HepG2 (cell line): Measurements from ENCODE around the gene GNB4. TPM values are rescaled to one million over a fixed set of nuclear protein-coding genes. Genes with fewer than 3 reads are reported as not detected.
A peak's percentile ranks its signal among the peaks of the same experiment; 100 is the strongest.

Experiments
- ATAC-seq: fragments of 200-7000 bp; cut with Tn5 transposase; 3 replicates; pipeline ENCODE4 v1.9.1; 2020; ENCODE audit warnings: mild to moderate bottlenecking, moderate library complexity
- BruUV-seq: library from RNA; stranded (reverse); fragments of 400-500 nt; replicated peaks from 2 replicates; lab custom pipeline; 2021; lab: Mats Ljungman, UMichigan
- CTCF ChIA-PET: fragments of 300-600 bp; formaldehyde crosslinking; extraction: SDS; loops from one replicate; lab custom pipeline; 2021; ENCODE audit warnings: low total read pairs, inconsistent platforms, low intra/inter-chr PET ratio; lab: Yijun Ruan, JAX
- POLR2A ChIA-PET: fragments of 350-600 bp; sonication (Branson Sonifier 250); formaldehyde crosslinking; loops from one replicate; lab custom pipeline; 2020; ENCODE audit warnings: antibody characterized with exemption, inconsistent platforms; lab: Yijun Ruan, JAX
- DNase-seq: peaks from one replicate; pipeline ENCODE4 v3.0.0-alpha.2; 2015; ENCODE audit warnings: low spot score
- FAIRE-seq: peaks from 3 replicates; lab custom pipeline; 2011; peaks lifted over from hg19 to GRCh38; lab: Jason Lieb, UNC
- H2AFZ ChIP-seq: one replicate; pipeline ENCODE4 v1.6.1; 2011; ENCODE audit warnings: low read length, inconsistent platforms
- H3K27ac ChIP-seq: fragments of 300-600 bp; 3 replicates; pipeline ENCODE4 v1.8.0; 2011; ENCODE audit warnings: mixed run types, mild to moderate bottlenecking, mixed read lengths, low read length, inconsistent platforms; ENCODE audit not compliant: insufficient read depth; ENCODE audit errors: extremely low read length
- H3K27me3 ChIP-seq, 2 experiments: fragments of 200-600 bp in 1 of 2; 2 replicates in 1 of 2; 3 replicates in 1 of 2; pipeline versions ENCODE4 v1.6.0 to v1.8.0; 2011; ENCODE audit warnings: low read length in 2 of 2, mild to moderate bottlenecking in 2 of 2, moderate library complexity in 2 of 2, inconsistent platforms in 1 of 2; ENCODE audit not compliant: insufficient read depth in 2 of 2, control insufficient read depth in 1 of 2
- H3K36me3 ChIP-seq, 2 experiments: fragments of 200-600 bp in 1 of 2; replicated peaks in 1 of 2; 2 replicates in 1 of 2; 3 replicates in 1 of 2; pipeline versions ENCODE4 v1.5.1 to v1.8.0; 2011; ENCODE audit warnings: low read length in 2 of 2, inconsistent platforms in 1 of 2; ENCODE audit not compliant: insufficient read depth in 2 of 2, control insufficient read depth in 1 of 2
- H3K4me1 ChIP-seq: 2 replicates; pipeline ENCODE4 v1.5.1; 2012; ENCODE audit warnings: low read length, inconsistent platforms; ENCODE audit not compliant: insufficient read depth
- H3K4me2 ChIP-seq: 2 replicates; pipeline ENCODE4 v1.6.0; 2011; ENCODE audit warnings: low read depth, low read length, inconsistent platforms
- H3K4me3 ChIP-seq, 3 experiments: fragments of 200-600 bp in 1 of 3; sonication (generic), shearing (Covaris generic) in 1 of 3; replicated peaks in 1 of 3; 2 replicates each; pipeline ENCODE4 v1.5.1; 2011 to 2016; ENCODE audit warnings: low read length in 3 of 3, inconsistent platforms in 2 of 3, low read depth in 2 of 3, mild to moderate bottlenecking in 2 of 3, control low read depth in 1 of 3, mixed read lengths in 1 of 3; ENCODE audit not compliant: insufficient read depth in 1 of 3
- H3K79me2 ChIP-seq: one replicate; pipeline ENCODE4 v1.6.1; 2011; ENCODE audit warnings: low read length, inconsistent platforms; ENCODE audit not compliant: insufficient read depth
- H3K9ac ChIP-seq: 2 replicates; pipeline ENCODE4 v1.6.0; 2011; ENCODE audit warnings: mild to moderate bottlenecking, low read depth, low read length, inconsistent platforms; ENCODE audit not compliant: insufficient read depth
- H3K9me3 ChIP-seq: 2 replicates; pipeline ENCODE4 v1.5.1; 2012; ENCODE audit warnings: mild to moderate bottlenecking, low read length
- H4K20me1 ChIP-seq: 2 replicates; pipeline ENCODE4 v1.6.0; 2011; ENCODE audit warnings: inconsistent platforms, mild to moderate bottlenecking, low read length, moderate library complexity; ENCODE audit not compliant: insufficient read depth
- DR1 ChIP-seq: sonication (generic); formaldehyde crosslinking; IDR thresholded peaks from 2 replicates; pipeline ENCODE4 v1.8.0; 2021; ENCODE audit warnings: mild to moderate bottlenecking, missing genetic modification reagents, inconsistent platforms
- EEA1 ChIP-seq: sonication (generic); formaldehyde crosslinking; IDR thresholded peaks from 2 replicates; pipeline ENCODE4 v1.5.1; 2020; ENCODE audit warnings: mild to moderate bottlenecking, missing genetic modification reagents, borderline replicate concordance
- EHMT2 ChIP-seq: fragments of 200-600 bp; sonication (generic); IDR thresholded peaks from 2 replicates; pipeline ENCODE4 v1.7.0; 2017; ENCODE audit warnings: antibody characterized with exemption, low read depth, low read length, borderline replicate concordance
- LCORL ChIP-seq, 2 experiments: fragments of 450-650 bp in 1 of 2; sonication (generic) in 1 of 2; formaldehyde crosslinking in 1 of 2; IDR thresholded peaks; 2 replicates each; pipeline versions ENCODE4 v1.5.0 to v1.6.1; 2017 to 2020; ENCODE audit warnings: antibody characterized with exemption in 1 of 2, missing genetic modification reagents in 1 of 2
- SIX1 ChIP-seq: sonication (generic); formaldehyde crosslinking; IDR thresholded peaks from 2 replicates; pipeline ENCODE4 v1.4.0; 2020; ENCODE audit warnings: missing genetic modification reagents, borderline replicate concordance
- TRIM24 ChIP-seq: sonication (generic); formaldehyde crosslinking; IDR thresholded peaks from 2 replicates; pipeline ENCODE4 v1.8.0; 2022; ENCODE audit warnings: mild to moderate bottlenecking, missing genetic modification reagents
- ZNF326 ChIP-seq: sonication (generic); formaldehyde crosslinking; IDR thresholded peaks from 2 replicates; pipeline ENCODE4 v1.4.0; 2020; ENCODE audit warnings: missing genetic modification reagents, borderline replicate concordance
- ZNF354B ChIP-seq: sonication (generic); formaldehyde crosslinking; IDR thresholded peaks from 2 replicates; pipeline ENCODE4 v1.8.0; 2022; ENCODE audit warnings: mild to moderate bottlenecking, missing genetic modification reagents
- ZNF562 ChIP-seq: sonication (generic); formaldehyde crosslinking; IDR thresholded peaks from 2 replicates; pipeline ENCODE4 v1.8.0; 2022; ENCODE audit warnings: missing genetic modification reagents, borderline replicate concordance
- ZNF737 ChIP-seq: sonication (generic); formaldehyde crosslinking; IDR thresholded peaks from 2 replicates; pipeline ENCODE4 v1.5.0; 2020; ENCODE audit warnings: missing genetic modification reagents, mild to moderate bottlenecking, borderline replicate concordance
- whole genome bisulfite sequencing: methylation state at CpG from one replicate; pipeline ENCODE4 v1.1.6; 2017; ENCODE audit warnings: low lambda C conversion rate; 5-methylcytosine and 5-hydroxymethylcytosine counted together
- in situ Hi-C: cut with HindIII; loops from 2 replicates; pipeline ENCODE4 v1.10.0; 2017; ENCODE audit warnings: low pct_unique_long_range_greater_than_20kb; ENCODE audit not compliant: extremely low pct_ligation_motif_present
- intact Hi-C: fragments of 100-400 bp; cut with micrococcal nuclease; formaldehyde crosslinking; loops from one replicate; pipeline ENCODE4 v1.10.0; 2022; ENCODE audit not compliant: unreplicated experiment
- polyA plus RNA-seq, 8 experiments: library from polyadenylated mRNA; depleted of rRNA in 3 of 8; stranded (reverse) in 7 of 8; unstranded in 1 of 8; fragments of >200 nt; fragmentation: Illumina TruSeq in 4 of 8; extraction: Trizol in 4 of 8; gene quantifications; 2 replicates each; pipeline versions ENCODE4 v1.2.1 to v1.2.3, GENCODE V29; 2011 to 2016; ENCODE audit warnings: low read depth in 4 of 8, missing spikeins in 1 of 8, mixed read lengths in 1 of 8; ENCODE audit not compliant: insufficient read depth in 1 of 8
- total RNA-seq, 5 experiments: library from RNA; depleted of rRNA; stranded (reverse); fragments of >200 nt; fragmentation: Illumina TruSeq; extraction: Trizol; gene quantifications; 2 replicates each; pipeline ENCODE4 v1.2.3, GENCODE V29; 2016; ENCODE audit warnings: low read depth in 1 of 5
- TF ChIP-seq, protein P1 (sequence below), 2 experiments: sonication (generic) in 1 of 2; formaldehyde crosslinking in 1 of 2; IDR thresholded peaks; 2 replicates each; pipeline versions ENCODE4 v1.6.1 to v1.9.0; 2014 to 2022; ENCODE audit warnings: antibody characterized with exemption in 1 of 2, borderline replicate concordance in 1 of 2, inconsistent platforms in 1 of 2, low read depth in 1 of 2, missing genetic modification reagents in 1 of 2

The GNB4 gene
- total and polyA plus RNA-seq, 2 of the 13 experiments (the other 11 are each of a cell fraction or from before 2014, with no cell fraction given), result 0.07 to 0.13 TPM

DNA sequence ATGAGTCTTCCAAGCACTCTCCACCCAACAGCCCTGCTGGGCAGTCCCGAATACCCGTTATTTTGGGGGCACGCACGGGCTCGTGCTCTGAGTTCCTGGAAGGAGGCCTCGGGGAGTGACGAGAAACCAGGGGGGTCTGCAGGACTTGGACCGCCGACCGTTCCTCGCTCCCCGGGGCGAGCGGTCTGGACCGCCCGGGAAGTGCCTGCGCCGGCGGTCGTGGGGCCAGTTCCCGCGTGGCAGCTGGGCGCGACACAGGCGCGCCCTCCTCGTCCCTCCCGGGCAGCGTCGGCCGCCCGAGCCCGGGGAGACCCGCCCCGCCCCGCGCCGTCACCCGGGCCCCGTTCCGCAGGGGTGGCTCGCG lies 387 bp downstream of the GNB4 start:
- no peak overlapping the region for H3K9ac ChIP-seq
- DNase-seq, result no peak
- no peaks in the 10 kb centered on the region for H3K9me3 ChIP-seq
- CTCF ChIA-PET, result no interaction called here
- TF ChIP-seq ZNF326 (CRISPR knock-in tag) (no peak), TRIM24 (CRISPR knock-in tag) (no peak), EEA1 (CRISPR knock-in tag) (no peak)
- TF ChIP-seq, all 625 proteins: peak for 0
- POLR2A ChIA-PET, result no interaction called here
- H3K36me3 ChIP-seq, result no peaks in the 10 kb centered on the region
- intact Hi-C loops (no loop called here), in situ Hi-C loops (loop anchor here (5.0 kb wide), 1 partner anchor 106 kb away; no protein-coding TSS in a partner anchor)
- H3K4me2 ChIP-seq, result peak overlapping the region; percentile 66; the same call in 1 of the 2 replicates
- no TSS peak for BruUV-seq
- no peak overlapping the region for H3K27ac ChIP-seq
- H3K4me1 ChIP-seq, result peaks cover 17% of the 10 kb centered on the region
- ATAC-seq (no peak), FAIRE-seq (no peak)
- no peaks in the 10 kb centered on the region for H3K79me2 ChIP-seq
- H2AFZ ChIP-seq, result no peak overlapping the region
- peak overlapping the region in 1 of 3 experiments; percentile 67; a peak in 1 of 6 replicates for H3K4me3 ChIP-seq
- no peaks in the 10 kb centered on the region for H4K20me1 ChIP-seq
- 85% methylated on average over 19 of the region's 43 CpGs for WGBS
- H3K27me3 ChIP-seq, result peaks cover 2 to 28% of the 10 kb centered on the region in 2 experiments; a peak in 3 of 5 replicates

GRCh38 chr3:179450261-179450701 lies 989 bp downstream of the GNB4 start:
- no peak for TF ChIP-seq ZNF737 (CRISPR knock-in tag)
- TF ChIP-seq LCORL (IDR thresholded peaks at IDR 0.05), result no peak
- no peak for TF ChIP-seq LCORL (CRISPR knock-in tag; IDR thresholded peaks at IDR 0.05)
- TF ChIP-seq EHMT2, result no peak
- TF ChIP-seq DR1, result no peak
- no peak for TF ChIP-seq ZNF354B (CRISPR knock-in tag)
- TF ChIP-seq, protein P1, sequence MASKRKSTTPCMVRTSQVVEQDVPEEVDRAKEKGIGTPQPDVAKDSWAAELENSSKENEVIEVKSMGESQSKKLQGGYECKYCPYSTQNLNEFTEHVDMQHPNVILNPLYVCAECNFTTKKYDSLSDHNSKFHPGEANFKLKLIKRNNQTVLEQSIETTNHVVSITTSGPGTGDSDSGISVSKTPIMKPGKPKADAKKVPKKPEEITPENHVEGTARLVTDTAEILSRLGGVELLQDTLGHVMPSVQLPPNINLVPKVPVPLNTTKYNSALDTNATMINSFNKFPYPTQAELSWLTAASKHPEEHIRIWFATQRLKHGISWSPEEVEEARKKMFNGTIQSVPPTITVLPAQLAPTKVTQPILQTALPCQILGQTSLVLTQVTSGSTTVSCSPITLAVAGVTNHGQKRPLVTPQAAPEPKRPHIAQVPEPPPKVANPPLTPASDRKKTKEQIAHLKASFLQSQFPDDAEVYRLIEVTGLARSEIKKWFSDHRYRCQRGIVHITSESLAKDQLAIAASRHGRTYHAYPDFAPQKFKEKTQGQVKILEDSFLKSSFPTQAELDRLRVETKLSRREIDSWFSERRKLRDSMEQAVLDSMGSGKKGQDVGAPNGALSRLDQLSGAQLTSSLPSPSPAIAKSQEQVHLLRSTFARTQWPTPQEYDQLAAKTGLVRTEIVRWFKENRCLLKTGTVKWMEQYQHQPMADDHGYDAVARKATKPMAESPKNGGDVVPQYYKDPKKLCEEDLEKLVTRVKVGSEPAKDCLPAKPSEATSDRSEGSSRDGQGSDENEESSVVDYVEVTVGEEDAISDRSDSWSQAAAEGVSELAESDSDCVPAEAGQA (IDR thresholded peaks at IDR 0.05; ENCODE audit: low read depth), result no peak
- TF ChIP-seq, protein P1 (CRISPR knock-in tag; IDR thresholded peaks at IDR 0.05; ENCODE audit: borderline replicate concordance), result no peak
- TF ChIP-seq ZNF562 (CRISPR knock-in tag), result no peak
- no peak for TF ChIP-seq SIX1 (CRISPR knock-in tag)

More at GRCh38 chr3:179450261-179450701, 989 bp downstream of the GNB4 start:
- Histone ChIP-seq H3K27ac (no peak overlapping the region), H3K9ac (no peak overlapping the region), H3K9me3 (no peaks in the 10 kb centered on the region), H3K27me3 (peaks cover 2 to 28% of the 10 kb centered on the region in 2 experiments; a peak in 3 of 5 replicates), H3K4me2 (no peak overlapping the region), H3K36me3 (no peaks in the 10 kb centered on the region), H3K4me1 (peaks cover 12% of the 10 kb centered on the region), H3K4me3 (no peak overlapping the region), H4K20me1 (no peaks in the 10 kb centered on the region), H3K79me2 (no peaks in the 10 kb centered on the region), H2AFZ (no peak overlapping the region)
- WGBS, result 56% methylated on average over 12 of the region's 12 CpGs
- in situ Hi-C loops (loop anchor here (5.0 kb wide), 1 partner anchor 107 kb away; no protein-coding TSS in a partner anchor), intact Hi-C loops (no loop called here)
- ATAC-seq (no peak), DNase-seq (no peak), FAIRE-seq (no peak)
- no TSS peak for BruUV-seq
- CTCF ChIA-PET, result no interaction called here
- POLR2A ChIA-PET, result no interaction called here
